HG03196 (cell line): ENCODE results near the gene ANXA11.
"Not testable (repeated sequence)": the region's sequence is repeated elsewhere in the genome, so short reads cannot be mapped to it uniquely, and the experiment has no call there.

Experiments
- ATAC-seq: cut with Tn5 transposase; IDR thresholded peaks from one replicate; pipeline ENCODE4 v1.9.1; 2021; ENCODE audit not compliant: unreplicated experiment

The ANXA11 gene

DNA sequence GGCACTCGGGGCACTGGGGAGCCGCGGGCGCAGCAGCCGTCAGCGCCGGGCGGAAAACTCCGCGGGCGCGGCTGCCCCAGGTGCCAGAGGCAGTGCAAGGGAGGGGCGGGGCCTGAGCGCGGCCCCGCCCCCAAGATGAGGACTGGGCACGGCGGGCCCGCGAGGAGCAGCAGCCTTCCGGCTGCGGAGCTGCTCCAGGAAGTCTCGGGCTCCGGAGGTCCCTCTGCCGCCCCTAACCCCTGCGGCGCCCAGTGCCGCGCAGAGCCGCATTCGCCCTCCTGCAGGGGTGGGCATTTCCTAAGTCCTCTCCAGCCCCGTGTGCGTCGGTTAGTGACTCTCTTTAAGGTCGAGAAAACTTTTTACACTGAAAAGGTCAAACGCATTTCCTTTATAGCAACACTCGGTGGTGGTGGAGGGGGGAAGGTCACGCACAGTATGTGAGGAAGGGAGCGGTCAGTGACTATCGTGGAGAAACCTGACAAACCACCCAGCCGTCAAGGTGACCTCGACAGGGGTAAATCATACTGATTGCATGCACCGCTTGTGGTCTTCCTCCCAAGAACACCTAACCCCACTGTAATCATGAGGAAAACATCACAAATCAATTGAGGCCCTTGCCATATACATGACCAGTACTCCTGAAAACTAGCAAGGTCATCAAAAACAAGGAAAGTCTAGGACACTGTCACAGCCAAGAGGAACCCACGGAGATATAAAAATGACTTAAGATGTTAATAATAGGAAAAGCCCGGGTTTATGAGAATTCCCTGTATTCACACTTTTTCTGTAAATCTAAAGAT, at the start of gene ANXA11:
TSS of gene ANXA11 (minus strand) at position 61 of the 800 bp plus-strand sequence. CDS start 32,676 bp downstream, outside the sequence.
- ATAC-seq = peak; percentile 68

DNA sequence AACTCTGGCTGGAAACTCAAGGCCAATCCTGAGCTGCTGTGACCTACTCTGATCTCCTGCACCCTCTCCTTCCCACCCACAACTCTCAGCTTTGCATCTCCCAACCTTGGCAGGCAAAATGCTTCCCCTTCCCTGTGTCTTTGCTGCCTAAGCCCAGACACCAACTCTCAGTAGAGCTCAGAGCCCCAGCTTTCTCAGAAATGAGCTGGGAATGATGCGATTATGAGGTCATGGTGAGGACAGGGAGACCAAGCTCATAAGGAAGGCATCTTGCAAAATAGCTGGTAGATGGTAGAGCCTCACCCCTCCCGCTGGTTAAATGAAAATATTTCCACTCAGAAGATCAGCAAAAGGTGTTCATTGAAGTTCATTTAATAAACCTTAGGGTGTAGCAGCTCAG, 49.4 kb upstream of the ANXA11 start:
- not testable (repeated sequence) for ATAC-seq

DNA sequence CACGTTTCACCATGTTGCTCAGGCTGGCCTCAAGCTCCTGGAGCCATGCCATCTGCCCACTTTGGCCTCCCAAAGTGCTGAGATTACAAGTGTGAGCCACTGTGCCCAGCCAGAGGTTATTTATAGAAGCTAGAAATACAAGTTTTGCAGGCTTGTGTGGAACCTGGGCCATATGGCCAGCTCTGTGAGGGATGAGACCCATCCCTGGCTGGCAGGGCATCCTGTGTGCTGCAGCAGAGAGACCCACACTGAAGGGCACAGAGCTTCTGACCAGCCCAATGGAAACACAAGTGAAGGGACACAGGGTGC, 48.6 kb upstream of the ANXA11 start:
- ATAC-seq = peak; percentile 4

DNA sequence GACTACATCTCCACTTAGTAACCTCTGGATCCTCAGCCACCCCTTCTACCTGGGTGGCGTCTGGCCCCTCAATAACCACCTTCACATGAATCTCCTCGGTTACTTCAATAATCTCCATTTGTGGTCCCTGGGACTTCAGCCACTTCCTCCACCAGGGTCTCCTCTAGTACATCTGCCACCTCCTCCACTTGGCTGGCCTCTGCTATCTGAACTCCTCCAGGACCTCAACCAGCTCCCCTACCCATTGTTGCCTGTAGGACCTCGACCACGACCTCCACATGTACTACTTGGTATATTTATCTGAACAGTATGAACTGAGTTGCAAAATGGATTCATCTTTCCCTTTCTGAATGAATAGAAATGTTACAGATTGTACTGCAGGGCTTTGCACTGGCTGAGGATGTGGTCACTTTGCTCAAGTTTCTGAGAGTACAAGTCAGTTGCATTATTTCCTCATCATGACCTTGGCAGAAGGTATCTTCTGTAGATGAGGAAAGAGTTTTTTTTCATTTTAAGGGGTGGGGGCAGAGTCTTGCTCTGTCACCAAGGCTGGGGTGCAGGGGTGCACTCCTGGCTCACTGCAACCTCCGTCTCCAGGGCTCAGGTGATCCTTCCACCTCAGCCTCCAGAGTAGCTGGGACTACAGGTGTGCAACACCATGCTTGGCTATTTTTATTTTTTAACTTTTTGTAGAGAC, 48.1 kb upstream of the ANXA11 start:
- ATAC-seq = peak; percentile 80

DNA sequence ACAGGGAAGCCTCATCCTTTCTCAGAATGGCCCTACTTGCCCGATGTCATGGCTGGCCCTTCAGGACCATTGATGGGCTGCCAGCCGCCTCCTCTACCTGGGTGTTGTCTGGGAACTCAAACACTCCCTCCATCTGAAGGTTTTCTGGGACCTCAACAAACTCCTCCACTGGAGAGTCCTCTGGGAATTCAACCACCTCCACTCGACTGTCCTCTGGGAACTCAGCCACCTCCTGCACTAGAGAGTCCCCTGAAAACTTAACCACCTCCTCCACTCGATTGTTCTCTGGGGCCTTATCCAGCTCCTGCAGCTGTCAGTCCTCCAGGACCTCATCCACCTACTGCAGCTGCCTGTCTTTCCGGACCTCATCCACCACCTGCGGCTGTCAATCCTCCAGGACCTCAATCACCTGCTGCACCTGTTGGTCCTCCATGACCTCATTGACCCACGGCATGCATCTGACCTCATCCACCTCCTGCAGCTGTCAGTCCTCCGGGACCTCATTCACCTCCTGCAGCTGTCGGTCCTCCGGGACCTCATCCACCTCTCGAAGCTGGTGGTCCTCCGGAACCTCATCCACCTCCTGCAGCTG, 47.1 kb upstream of the ANXA11 start:
- no peak for ATAC-seq

DNA sequence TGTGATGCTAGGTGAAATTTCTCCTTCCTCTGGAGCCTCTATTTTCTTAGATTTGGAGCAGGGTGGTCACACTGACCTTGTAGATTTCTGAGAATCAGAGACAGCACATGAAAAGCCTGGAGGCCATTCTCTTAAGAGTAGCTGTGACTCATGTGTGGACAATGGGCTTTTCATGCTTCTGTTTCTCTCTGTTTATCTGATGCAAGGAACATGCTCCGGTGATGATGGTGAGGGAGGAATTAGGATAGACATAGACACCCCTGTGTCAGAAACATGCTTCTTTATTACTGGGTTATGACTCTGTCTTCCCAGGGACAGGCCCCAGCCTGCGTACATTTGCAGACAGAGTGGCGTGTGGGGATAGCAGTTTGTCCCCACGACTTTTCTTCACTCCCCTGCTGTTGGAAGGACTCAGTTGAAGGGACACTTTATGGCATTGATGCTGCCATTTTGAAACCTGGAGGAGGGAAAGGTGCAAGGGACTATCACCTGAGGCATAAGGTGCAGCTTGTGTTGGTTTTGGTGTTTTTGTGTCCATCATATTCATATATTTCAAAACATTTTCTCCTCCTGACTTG, 46.5 kb upstream of the ANXA11 start:
- not testable (repeated sequence) for ATAC-seq

DNA sequence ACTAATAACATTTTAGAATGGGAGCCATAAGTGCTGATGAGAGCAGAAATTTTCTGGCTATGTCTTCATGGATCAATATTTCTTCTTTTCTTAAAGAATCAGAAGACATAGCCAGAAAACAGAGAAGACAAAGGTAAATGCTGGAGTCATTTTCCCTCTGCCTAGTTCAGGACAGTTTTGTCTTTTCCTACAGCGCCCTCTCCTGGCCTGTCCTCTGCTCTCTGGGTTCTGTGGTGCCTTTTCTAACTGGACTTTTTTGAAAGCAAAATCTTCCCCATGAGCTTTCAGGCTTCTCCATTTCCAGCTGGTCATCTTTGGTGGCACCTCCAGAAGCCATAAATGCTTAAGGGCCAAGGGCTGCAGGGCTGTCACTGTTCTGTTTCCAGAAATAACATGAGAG, 45.1 kb upstream of the ANXA11 start:
- not testable (repeated sequence) for ATAC-seq

DNA sequence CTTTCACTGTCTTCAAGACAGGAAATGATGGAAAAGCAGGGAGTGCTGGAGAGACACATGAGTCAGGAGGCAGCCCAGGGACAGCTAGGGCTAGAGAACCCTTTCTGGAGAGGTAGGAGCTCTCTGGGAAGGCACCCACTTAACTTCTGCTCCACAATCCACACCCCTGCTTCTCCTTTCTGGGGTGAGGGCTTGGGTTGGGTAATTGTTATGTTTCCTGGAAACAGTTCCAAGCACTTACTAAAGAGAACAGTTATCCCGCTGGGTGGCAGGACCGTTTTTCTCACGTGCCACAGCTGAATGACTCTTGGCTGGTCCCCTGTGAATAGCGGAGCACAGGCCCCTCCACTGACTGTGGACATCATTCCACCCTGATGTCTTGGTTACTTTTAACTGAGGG, 44.6 kb upstream of the ANXA11 start:
- not testable (repeated sequence) for ATAC-seq

DNA sequence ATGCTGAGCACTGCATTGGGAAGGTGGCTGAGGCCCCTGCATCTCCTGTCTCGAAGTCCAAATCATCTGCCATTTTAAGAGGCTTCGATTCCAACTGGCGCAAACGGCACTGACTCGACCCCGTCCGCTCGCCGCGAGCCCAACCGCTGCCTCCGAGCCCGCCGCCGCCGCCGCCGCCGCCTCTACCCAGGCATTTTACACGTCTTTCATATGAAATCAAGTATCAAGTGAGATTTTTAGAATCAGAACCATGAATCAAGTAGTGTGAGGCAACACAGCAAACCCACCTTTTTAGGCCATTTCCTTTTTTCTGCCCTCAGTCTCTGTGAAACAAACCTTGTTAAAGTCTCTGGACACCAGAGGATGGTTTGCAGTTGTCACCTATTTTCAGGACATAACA, 42.3 kb upstream of the ANXA11 start:
- ATAC-seq = not testable (repeated sequence)

DNA sequence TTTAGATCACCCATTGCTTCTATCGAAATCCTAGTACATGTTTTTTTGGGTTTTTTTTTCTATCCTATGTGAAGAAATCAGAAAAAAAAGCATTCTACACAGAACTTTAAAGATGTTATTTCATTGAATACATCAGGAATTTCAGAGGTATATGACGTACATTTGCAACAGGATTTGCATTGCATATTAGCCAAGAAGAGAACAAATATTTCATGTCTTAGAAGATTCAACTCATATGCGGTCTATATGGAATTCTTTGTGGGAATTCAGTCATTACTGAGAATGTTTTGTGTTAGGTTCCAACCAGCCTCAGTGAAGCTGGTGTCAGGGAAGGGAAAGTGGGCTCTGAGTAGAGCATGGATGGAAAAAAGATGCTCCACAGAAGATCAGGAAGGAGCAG, 39.0 kb upstream of the ANXA11 start:
- ATAC-seq = not testable (repeated sequence)

DNA sequence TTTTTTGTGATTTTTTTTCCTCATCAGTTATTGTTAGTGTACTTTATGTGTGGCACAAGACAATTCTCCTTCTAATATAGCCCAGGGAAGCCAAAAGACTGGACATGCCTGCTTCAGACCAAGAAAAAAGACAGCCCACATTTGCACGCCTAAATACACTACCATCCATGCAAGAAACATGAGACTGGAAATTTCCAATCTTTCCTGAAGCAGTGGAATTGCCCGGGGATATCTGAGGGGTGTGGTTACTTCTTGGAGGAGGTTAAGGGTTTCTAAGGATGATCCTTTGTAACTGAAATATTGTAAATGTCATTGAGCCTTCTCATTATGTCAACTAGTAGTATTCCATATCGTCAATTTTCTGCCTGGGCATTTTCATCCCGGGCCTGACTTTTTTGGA, 37.0 kb upstream of the ANXA11 start:
- not testable (repeated sequence) for ATAC-seq

DNA sequence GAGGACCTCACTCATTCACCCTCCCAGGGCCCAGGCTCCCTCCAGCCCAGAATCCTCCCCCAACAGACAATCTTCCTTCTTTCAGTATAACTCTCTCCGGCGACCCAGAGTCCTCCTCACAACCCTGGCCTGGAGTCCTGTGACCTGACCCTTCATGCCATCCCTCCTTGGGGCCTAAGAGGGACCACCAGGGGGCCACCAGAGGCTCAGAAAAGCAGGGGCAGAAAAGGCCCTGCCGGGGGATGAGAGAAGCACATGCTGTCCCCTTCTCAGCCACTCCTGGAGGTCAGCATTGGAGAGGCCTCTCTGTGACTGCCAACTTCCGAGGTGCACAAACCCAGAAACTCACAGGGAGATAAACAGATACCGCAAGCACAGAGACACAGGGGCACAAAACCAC, 31.1 kb upstream of the ANXA11 start:
- not testable (repeated sequence) for ATAC-seq

DNA sequence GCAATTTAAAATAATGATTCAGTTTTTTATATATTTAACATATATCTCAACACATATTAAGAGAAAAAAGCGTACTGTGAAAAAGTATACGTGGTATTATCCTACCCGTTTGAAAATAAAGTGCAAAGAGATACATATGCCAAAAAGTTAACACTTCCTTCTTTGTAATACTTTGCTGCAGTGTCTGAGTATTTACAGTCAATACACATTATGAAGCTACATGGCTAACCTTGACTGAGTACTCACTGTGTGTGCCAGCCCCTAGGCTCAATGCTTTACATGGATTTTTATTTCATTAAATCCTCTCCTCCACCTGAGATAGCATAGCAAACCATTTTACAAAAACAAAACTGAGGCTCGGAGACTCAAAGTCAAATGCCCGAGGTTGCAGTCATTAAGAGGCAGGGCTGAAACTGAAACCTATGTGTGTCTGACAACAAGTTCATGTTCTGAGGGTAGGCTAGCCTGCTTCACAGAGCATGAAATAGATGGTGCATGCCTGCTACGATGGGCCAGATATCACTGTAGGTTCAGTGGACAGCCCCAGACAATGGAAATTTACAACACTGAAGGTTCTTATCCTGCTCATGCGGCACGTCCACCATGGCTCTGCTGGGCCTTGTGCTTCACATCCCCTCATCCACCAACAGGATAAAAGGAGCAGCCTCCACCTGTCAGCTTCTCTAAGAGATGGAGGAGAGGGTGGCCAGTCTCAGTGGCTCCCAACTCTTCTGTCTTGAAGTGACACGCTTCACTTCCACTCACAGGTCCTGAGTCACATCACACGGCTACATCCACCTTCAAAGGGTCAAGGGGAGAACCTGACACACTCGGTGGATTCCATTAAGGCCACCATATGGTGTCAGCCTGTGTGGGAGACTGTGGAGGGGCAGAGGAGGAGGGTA, 29.2 kb upstream of the ANXA11 start:
- ATAC-seq = peak; percentile 100

DNA sequence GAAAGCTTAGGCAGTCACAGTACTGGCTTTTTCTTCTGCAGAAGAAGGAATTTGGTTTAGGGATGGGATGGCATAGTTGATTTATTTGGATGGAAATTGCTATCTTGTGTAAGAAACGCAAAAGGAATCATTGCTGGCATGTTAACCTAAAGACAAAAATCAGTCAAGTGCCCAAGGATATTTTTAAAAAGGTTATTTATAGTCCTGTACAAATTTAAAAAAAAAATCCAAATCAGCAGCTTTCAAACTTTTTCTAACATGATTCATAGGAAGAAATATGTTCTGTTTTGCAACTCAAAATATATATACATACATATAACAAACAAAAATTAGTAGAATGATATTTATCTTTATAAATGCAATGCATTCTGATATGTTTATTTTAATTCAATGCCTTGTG, 28.5 kb upstream of the ANXA11 start:
- ATAC-seq = not testable (repeated sequence)

DNA sequence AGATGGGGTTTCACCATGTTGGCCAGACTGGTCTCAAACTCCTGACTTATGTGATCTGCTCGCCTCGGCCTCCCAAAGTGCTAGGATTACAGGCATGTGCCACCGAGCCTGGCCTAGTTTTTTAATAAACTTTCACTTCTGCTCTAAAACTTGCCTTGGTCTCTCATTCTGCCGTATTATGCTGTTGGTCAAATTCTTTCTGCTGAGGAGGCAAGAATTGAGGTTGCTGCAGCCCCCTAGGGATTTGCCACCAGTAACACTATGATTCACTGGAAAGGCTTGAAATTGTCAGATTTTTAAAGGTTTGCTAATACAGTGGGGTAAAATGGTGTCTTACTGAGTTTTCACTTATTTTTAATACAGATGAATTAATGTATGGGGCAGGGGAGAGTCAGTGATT, 21.4 kb upstream of the ANXA11 start:
- peak; percentile 73 for ATAC-seq

DNA sequence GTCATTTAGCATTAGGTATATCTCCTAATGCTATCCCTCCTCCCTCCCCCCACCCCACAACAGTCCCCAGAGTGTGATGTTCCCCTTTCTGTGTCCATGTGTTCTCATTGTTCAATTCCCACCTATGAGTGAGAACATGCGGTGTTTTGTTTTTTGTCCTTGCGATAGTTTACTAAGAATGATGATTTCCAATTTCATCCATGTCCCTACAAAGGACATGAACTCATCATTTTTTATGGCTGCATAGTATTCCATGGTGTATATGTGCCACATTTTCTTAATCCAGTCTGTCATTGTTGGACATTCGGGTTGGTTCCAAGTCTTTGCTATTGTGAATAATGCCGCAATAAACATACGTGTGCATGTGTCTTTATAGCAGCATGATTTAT, 17.7 kb upstream of the ANXA11 start:
- ATAC-seq = not testable (repeated sequence)

DNA sequence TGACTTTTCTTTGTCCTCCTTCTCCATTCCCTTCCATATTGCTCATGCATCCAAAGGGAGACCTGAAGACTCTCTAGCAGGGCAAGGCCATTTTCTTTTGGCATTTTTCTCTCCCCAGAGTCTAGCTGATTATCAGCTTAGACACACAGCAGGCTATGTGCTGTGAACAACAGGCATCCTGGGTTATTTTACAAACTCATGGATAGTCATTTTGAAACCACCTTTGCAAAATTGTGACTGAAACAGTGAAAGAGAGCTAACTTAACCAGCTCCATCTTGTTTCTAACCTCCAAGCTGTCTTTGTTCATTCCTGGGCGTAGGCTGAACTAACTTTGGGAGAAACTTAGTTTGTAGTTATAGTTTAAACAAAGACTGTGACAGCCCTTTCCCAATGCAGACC, 13.5 kb upstream of the ANXA11 start:
- peak; percentile 84 for ATAC-seq

DNA sequence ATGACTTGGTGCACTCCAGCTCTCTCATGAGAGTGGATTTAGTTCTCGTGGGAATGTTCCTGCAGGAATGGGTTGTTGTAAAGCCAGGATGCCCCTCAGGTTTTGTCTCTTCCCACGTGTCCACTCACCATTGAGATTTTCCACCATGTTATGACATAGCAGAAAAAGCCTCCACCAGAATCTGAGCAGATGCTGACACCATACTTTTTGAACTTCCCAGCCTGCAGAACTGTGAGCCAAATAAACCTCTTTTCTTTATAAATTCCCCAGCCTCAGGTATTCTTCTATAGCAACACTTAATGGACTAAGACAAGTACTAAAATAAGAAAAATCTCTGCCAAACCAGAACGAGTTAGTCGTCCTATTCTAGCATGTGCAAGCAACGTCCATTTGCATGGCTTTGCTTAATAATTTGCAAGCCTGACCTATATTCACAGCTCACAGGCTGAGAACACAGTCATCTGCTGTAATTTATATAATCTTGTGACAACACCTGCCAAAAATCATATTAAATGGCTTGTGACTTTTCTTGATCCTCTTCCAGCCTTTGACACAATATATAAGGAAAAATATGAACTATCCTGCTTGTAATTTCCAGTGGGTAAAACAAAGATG, 9.1 kb upstream of the ANXA11 start:
- ATAC-seq = not testable (repeated sequence)

DNA sequence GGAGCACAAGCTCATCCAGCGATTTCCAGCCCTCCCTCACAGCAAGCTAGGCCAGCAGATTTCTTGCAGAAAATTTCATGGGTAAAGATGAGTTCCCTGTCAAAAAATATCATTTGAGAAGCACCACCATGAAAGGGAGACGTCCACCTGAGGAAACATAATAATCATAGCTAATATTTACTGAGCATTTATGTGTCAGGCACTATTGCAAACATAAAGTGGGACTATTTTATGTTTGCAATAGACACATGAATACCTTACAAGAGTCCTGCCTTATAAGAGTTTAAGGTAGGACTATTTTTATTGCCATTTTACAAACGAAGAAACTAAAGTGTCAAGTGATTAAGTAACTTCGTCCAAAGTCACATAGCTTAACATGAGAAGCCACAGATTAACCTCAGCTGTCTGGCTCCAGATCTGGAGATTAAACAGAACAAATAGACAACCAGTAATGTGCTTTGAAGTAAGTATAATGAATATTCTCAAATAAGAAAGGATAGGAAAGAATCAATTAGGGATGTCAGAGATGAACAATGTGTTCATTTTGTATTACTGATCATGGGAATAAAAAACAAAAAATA, 7.3 kb upstream of the ANXA11 start:
- ATAC-seq = not testable (repeated sequence)

DNA sequence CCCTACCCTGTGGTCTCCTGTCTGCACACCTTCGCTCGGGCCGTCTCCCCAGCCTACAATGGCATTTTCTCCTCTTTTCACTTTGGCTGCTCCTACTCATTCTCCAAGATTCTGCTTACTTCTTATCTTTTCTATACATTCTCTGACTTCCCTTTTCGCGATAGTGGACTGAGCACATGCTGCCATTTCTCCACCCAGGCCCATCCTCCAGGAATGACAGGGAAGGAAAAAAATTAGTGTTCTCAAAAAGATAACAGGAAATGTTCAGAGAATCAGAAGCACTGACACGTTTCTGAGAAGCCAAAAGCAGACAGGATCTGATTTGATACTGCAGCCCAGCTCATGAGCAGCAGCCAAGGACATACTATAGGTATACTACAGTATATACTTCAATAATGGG, 6.4 kb upstream of the ANXA11 start:
- ATAC-seq = no peak
